ENCODE data around the gene DLD.
"Not testable (repeated sequence)": the region's sequence is repeated elsewhere in the genome, so short reads cannot be mapped to it uniquely, and the experiment has no call there.

Gene DLD

DNA sequence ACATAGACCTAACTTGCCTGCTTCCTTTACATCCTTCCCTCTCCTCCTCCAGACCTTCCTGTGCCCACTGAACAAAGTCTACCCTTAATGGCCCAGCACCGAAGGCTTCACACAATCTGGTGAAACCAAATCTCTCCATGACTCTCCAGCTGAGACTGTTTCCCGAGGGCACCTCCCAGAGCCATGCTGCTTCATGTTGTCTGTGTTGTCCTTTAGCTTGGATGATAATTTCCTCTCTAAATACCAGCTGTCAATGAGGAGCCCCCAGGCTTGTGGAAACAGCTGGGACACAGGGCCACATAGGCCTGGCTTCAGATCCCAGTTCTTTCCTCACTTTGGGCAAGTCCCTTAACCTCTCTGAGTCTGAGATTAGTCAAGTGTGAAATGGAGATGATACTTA lies 54.3 kb downstream of the DLD start:
- no peak for DNase-seq (ENCODE audit: low read depth)

DNA sequence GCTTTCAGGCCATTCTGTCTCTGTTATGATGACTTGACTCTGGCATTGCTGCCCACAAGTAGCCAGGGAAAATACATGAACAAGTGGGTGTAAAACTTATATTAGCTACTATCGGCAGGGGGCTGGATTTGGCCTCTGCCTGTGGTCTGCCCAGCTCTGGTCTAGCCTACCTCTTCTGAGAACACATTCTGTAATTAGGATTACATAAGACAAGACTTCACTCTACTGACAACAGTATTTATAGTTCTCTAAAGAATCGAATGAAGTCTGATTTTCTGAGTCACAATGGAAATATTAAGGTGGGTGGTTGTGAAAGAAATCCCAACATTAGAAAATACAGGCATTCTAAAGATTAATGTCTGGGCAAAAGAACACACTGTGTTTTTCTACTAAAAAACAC lies 55.5 kb downstream of the DLD start:
- DNase-seq (ENCODE audit: low read depth): no peak

DNA sequence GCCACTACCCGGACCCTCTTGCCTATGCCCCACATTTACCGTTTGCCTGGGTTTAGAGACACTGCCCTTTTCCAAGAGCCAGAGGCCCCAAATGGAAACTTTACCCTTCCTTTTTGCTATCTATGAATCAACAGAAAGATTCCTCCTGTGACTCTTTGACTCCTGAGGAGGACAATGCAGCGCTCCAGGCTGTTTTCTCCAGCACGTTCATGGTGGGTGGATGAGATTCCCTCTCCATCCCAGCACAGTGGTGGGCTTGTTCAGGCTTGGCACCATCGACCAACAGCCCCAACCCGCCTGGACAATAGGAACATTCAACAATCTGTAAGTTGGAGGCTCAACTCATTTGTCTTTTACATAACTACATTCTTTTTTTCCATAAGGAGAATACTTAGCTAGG lies 55.9 kb downstream of the DLD start:
- DNase-seq (ENCODE audit: low read depth): no peak

DNA sequence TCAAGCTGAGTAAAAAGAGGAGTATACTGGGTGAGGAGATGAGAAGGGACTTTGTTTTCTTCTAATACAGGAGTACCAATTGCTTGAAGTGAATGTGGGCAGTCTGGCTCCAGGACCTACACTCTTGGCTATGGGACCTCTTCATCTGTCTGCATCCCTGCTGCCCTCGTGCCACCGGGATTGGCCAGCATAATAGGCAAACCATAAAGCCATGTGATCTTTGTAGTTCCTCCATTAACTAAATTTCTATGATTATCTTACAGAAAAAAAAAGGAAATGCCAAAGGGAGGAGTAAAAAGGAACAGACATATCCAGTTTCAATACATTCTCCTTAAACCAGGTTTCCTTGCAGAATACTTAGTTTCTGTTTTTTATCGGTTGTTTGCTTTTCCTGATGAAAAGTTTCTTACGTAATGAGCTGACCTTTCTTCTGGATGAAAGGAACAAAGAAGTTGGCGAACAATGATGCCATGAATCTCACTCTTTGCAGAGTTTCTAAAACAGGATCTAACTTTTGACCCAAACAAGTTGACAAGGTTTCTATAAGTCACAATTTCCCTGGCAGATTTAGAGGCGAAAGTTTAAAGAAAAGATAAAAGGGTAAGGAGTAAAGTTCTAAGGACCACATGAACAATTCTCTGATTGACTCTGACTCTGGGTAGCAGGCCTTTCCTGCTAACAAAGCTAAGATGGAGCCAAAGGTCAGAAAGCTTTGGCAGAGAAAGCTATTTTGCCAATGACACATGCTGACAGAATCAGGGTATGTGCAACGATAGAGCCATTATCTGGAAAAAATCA lies 57.9 kb downstream of the DLD start:
- peak; percentile 90 for DNase-seq (ENCODE audit: low read depth)

DNA sequence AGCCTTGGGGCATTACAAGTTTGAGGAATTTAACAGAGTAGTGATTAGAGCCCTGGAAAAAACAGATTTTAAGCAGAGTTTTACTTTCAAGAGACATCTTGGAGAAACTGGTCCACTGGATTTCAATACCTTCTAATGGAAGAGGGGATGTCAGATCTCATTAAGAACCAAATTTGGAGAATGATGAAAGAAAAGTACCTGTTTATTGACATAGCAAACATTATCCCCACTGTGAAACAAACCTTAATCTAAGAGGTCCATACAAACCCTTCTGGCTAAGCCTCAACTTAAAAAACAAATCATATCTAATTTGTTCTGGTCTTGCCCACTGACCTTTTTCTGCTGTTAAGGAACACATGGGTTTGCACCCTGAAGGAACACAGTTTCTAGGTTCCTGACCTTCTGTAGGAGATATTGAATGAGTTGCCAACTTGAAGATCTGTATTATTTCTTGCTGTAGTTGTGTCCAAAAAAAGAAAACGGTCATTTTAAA lies 58.5 kb downstream of the DLD start:
- no peak for DNase-seq (ENCODE audit: low read depth)

DNA sequence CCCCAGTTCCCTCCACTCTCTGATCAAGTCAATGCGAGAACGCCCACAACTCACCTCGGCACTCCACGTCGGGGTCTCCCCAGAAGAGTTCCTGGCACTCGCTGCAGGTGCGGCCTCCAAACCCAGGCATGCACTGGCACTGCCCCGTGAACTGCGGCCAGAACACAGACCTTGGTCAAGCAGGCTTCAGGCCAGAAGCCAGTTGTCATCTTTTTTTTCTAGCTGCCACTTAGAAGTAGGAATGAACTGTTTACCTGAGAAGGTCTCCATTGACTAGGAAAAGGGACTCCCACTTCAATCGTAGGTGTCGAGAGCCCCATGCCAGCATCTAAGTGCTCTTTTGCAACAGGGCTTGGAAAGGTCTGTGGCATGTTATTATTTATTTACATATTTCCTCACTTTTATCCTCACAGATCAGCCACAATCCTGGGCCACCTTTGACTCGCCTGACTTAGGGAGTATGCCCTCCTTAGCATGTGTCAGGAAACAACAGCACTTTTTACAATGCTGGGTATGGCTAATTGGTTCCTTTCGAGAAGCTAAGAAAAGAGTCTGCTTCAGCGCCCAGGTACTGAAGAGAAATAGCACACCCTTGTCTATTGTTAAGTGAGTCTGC lies 60.3 kb downstream of the DLD start:
- no peak for DNase-seq (ENCODE audit: low read depth)

DNA sequence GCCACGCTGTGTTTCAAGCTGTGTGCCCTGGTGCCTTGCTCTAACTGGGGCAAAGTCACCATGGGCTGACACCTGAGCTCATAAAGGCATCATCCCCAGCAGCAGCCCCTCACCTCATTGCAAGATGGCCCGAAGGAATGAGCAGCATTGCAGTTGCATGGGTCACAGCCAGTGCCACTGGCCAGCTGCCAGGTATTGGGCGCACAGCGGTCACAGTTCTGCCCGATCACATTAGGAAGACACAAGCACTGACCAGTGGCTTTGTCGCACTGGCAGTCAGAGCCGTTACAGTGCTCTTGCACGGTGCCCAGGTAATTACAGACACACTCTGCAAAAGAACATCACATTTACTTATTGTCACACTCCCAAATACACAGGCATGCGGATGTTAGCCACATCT lies 60.9 kb downstream of the DLD start:
- no peak for DNase-seq (ENCODE audit: low read depth)

DNA sequence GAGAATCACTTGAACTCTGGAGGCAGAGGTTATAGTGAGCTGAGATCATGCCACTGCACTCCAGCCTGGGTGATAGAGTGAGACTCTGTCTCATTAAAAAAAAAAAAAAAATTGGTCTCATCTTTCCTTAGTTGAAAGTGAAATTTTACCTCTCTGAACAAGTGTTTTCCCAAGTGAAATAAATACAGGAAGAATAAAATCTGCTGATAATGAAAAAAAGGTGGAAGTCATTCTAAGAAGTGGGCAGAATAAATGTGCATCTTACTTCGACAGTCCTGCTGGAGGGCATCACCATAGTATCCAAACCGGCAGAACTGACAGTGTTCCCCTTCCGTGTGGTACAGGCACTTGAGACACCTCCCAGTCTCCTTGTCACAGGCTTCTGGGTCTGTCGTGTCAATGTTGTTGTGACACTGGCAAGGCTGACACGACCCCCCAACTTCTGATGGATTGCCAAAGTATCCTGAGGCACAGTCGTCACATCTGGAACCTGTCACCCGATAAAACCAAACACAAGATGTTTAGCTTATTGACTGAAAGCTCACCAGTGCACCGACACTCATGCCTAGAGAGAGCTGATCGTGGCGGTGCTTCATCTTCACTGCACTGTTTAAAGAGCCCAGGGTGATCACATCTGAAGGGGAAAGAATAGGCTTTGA lies 62.4 kb downstream of the DLD start:
- DNase-seq (ENCODE audit: low read depth): no peak

DNA sequence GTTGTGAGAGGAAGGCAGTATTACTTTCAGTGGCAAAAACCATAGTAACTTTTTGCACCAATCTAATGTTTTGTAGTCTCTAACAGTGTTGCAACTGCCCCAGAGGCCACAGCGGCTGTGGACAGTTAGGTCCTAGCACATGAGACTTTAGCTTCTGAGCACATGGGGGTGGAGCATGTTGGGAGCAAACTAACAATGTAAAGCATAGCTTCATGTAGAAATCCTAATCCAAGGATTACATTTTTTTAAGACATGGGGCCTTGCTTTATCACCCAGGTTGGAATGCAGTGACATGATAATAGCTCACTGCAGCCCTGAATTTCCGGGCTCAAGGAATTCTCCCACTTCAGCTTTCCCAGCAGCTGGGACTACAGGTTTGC lies 62.9 kb downstream of the DLD start:
- DNase-seq (ENCODE audit: low read depth): no peak

DNA sequence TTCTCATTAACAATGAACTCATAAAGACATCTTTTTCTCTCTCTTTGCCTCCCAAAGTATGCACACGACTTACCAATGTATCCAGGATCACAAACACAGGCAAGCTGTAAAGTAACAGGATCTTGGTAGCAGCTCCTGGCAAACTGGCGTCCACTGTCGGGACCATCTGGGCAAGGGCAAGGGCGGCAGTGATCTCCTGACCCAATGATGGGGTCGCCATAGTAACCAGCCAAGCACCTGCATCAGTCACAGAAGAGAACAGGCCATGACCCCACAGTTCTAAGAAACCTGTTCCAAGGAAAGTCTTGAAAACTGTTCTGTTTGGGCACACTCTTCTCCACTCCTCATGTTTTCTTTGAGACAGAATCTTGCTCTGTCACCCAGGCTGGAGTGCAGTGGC lies 64.4 kb downstream of the DLD start:
- no peak for DNase-seq (ENCODE audit: low read depth)

DNA sequence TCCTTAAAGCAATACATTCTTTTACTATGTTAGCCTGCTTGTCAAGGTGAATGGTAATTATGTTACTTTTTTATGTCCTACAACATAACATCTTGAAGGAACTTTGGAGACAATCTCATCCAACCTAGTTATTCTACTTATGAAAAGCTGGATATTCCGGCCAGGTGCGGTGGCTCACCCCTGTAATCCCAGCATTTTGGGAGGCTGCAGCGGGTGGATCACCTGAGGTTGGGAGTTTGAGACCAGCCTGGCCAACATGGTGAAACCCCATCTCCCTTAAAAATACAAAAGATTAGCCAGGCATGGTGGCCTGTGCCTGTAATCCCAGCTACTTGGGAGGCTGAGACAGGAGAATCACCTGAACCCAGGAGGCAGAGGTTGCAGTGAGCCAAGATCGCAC lies 66.0 kb downstream of the DLD start:
- DNase-seq (ENCODE audit: low read depth): not testable (repeated sequence)

DNA sequence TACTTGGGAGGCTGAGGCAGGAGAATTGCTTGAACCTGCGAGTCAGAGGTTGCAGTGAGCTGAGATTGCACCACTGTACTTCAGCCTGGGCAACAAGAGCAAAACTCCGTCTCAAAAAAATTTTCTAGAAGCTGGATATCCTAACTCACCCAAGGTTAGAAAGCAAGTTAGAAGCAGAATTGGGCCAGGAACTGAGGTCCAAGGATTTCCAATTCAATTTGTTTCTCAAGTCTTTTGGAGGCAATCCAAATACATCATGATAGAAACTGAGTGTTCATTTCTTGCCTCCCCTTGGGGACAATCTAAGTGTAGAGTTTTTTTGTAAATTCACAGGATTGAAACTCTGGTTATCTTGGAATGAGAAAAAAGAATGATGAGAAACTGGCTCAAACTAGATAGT lies 66.5 kb downstream of the DLD start:
- no peak for DNase-seq (ENCODE audit: low read depth)

DNA sequence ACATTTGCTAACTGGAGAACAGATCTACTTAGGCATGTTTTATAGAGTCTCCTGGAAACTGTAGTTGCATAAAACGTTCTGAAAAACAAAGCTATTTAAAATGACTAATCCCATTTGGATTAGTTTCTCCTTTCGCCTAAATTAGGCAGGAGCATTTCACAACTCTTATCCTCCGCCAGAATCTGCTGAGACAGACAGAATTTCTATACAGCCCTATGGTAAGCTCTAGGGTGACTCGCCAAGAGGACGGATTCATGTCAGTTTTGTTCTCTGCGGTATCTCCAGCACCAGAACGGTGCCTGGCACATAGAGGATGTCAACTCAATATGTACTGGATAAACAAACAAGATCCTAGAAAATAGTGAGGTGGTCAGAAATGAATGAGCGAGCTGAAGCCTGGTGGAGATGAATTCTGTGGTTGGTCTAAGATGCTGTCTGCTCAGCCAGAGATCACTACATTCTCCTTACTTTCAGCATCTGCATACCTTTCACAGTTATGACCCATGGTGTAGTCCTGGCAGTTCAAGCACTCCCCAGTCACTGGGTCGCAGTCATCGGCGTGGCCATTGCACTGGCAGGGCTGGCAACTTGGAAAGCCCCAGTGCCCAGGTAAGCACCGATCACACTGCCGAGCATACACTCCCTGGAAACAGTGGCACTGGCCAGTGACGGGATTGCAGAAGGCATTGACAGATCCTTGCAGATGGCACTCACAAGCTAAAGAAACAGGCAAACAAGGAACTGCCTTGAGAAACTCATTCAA lies 68.0 kb downstream of the DLD start:
- DNase-seq (ENCODE audit: low read depth): peak; percentile 80

DNA sequence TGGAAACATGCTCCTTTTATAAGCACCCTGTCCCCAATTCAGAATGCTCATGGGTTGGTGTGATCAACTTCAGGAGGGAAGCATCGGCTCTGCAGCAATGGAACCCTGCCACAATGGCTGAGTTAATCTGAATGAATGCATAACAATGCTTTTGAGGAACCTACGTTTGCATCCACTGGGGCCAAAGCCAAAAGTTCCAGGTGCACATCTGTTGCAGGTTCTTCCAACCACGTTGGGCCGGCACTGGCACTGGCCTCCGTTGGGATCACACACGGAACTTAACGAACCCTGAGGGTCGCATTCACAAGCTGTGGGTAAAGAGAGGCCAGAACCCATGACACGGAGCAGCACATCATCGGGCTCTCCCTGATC lies 68.5 kb downstream of the DLD start:
- DNase-seq (ENCODE audit: low read depth): no peak

DNA sequence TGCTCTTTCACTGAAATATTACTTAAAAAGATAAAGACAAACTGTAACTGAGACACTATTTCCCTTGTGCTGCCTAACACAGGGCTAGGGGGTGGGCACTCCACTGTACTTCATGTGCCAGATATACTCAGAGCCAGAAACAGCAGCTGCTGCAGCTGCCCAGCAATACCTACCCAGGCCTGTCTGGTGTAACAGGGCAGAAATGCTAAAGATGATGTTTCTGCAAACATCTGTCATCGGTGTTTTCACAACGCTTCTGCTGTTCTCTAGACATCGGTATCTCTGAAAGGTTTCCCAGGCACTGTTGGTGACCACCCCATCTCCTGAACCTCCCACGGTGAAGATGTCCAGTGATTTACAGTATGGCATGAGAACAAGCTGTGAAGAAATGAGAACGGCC lies 69.3 kb downstream of the DLD start:
- DNase-seq (ENCODE audit: low read depth): no peak

DNA sequence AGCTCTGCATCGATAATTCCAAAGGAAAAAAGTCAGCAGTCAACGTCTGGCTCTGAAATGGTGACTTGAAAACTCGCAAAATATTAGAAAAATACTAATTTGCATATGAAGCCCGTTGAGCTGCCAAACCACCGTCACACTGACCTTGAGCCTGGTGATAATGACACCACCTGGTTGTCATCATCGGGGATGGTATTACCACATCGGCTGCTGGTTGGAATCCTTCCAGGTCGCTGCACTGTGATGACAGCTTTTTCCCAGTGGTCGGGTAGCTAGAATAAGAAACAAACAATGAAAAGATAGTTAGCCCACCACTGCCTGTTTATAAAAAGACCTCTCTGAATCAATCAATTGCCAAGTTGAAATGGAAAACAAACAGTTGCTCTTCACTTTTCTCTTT lies 70.4 kb downstream of the DLD start:
- no peak for DNase-seq (ENCODE audit: low read depth)

DNA sequence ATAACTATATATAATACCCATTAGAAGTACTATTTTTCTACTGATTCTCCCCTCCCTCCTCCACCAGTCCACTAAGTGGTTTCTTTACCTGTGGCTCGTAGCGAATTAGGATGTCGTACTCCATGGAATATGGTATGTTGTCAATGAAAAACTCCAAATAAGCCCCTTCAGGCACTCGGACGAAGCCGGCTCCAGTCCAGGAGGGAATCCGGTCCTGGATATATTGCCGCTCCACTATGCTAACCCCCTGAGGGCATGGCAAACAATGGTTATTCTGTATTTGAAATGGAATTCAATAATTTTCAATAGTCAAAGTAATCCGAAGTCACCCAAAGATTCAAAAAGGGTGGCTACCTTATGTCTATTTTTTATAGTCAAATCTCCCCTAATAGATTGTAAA lies 71.8 kb downstream of the DLD start:
- no peak for DNase-seq (ENCODE audit: low read depth)

DNA sequence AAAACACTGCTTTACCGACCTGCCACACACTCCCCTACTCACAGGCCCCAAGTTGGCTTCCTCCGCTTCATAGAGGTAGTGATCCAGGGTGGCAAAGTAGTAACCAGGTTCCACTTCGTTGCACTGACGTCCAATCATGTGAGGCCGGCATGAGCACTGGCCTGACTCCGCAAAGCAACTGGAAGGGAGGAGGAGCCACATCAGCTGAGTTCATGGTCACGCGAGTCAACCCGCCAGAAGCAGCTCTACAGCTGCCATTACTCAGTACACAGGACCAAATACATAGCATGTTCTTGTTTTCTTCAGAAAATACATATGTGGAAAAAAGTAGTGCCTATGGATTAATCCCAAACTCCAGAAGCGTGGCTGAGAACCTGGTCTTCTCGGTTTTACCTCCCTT lies 73.5 kb downstream of the DLD start:
- no peak for DNase-seq (ENCODE audit: low read depth)

DNA sequence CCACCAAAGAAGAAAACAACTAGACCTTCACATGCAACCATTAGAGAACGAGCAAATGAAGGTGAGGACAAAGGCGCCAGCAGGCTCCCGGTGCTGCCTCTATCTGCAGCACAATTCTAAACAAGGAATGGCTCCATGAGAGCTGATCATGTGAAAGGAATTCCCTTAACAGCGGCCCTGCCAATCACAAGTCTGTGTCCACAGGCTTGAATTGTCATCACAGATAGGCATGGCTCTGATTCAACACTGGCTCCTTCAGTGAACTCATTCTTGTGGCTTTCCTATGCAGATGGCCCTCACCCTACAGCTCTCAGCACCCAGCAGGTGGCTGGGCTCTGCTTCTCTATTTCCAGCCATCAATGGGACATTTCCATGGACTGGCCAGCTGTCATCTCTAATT lies 75.7 kb downstream of the DLD start:
- peak; percentile 95 for DNase-seq (ENCODE audit: low read depth)

DNA sequence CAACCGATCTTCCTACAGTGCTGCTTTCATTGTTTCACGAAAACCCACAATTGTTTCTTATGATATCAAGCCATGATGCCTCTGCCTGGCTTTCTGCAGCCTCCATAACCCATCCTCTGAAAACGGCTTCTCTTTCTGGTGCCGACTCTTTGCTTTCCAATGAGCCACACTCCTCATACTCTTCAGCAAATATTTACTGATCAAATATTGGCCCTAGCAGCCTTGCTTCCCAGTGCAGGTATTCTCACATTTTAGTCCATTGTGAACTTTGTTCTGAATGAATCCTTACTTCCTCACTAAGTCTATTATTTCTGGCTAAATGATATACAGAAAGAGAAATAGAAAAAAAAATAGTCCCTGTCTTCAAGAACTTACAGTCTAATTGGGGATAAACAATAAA lies 76.4 kb downstream of the DLD start:
- DNase-seq (ENCODE audit: low read depth): no peak

DNA sequence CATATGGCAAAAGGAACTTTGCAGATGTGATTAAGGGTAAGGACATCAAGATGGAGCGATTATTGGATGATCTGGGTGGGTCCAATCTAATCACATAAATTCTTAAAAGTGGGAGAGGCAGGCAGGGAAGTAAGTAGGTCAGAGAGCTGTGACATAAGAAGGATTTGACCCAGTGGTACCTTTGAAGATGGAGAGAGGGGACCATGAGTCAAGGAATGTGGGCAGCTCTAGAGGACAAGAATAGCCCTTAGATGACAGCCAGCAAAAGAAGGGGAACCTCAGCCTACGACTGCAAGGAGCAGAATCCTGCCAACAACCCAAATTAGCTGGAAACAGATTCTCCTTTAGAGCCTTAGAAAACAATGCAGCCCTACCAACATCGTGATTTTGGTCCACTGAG lies 77.5 kb downstream of the DLD start:
- DNase-seq (ENCODE audit: low read depth): no peak

DNA sequence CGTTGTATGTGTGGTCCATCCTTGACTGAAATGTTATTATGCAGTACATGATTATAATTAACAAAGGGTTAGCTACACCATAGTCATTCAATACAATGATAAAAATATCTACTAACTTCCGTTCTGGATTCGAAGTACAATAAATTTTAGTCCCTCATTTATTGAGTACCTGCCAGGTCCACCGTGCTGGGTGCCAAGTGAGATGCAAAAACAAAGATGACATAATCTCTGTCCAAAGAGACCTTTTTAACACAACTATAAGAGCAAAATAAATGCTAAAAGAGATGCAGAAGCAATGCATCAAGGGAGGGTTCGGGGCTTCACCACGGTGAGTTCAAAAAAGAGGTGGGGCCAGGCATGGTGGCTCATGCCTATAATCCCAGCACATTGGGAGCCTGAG lies 78.9 kb downstream of the DLD start:
- DNase-seq (ENCODE audit: low read depth): no peak

Data from GM04503 (cell line).